Spinal cord (tissue), 10 donors: ENCODE results near the gene TBXAS1. TPM values are rescaled to one million over a fixed set of nuclear protein-coding genes. Genes with fewer than 3 reads are reported as not detected.

Source experiments
- DNase-seq, 6 donors: peaks; one replicate each; pipeline versions ENCODE4 v3.0.0 to v3.0.0-alpha.2; 2013 to 2015; ENCODE audit warnings: low spot score in 6 of 6, low read depth in 4 of 6
- H3K27ac ChIP-seq: one replicate; pipeline ENCODE4 v1.5.1; 2013; ENCODE audit warnings: low read depth, low read length, control low read depth
- H3K27me3 ChIP-seq: one replicate; pipeline ENCODE4 v1.6.1; 2013; ENCODE audit warnings: low read length; ENCODE audit not compliant: control insufficient read depth, insufficient read depth
- H3K36me3 ChIP-seq: one replicate; pipeline ENCODE4 v1.6.1; 2013; ENCODE audit warnings: low read length; ENCODE audit not compliant: control insufficient read depth, insufficient read depth
- H3K4me1 ChIP-seq: one replicate; pipeline ENCODE4 v1.6.1; 2013; ENCODE audit warnings: low read length; ENCODE audit not compliant: control insufficient read depth, insufficient read depth
- H3K4me3 ChIP-seq: one replicate; pipeline ENCODE4 v1.5.1; 2013; ENCODE audit warnings: low read depth, low read length, control low read depth
- H3K9me3 ChIP-seq: one replicate; pipeline ENCODE4 v1.6.1; 2013; ENCODE audit warnings: low read length; ENCODE audit not compliant: control insufficient read depth, insufficient read depth
- WGBS: methylation state at CpG from one replicate; pipeline ENCODE4 v1.1.5; 2013; ENCODE audit warnings: missing lambda C conversion rate; ENCODE audit not compliant: insufficient coverage; 5-methylcytosine and 5-hydroxymethylcytosine counted together
- polyA plus RNA-seq, 2 donors: library from polyadenylated mRNA; unstranded; fragments of 120-200 nt; gene quantifications; one replicate each; pipeline ENCODE4 v1.2.1, GENCODE V29; 2013; ENCODE audit not compliant: insufficient read length in 2 of 2
- total RNA-seq, 2 donors: library from RNA; depleted of rRNA in 1 of 2; stranded (reverse); fragments of 120-200 nt in 1 of 2; fragments of >200 nt in 1 of 2; gene quantifications; one replicate each; pipeline versions ENCODE4 v1.2.3 to v1.2.4, GENCODE V29; 2013 to 2014
- donor health status: healthy.

Gene TBXAS1
- total and polyA plus RNA-seq, 4 donors: 8.1 to 11.9 (median 10.3) TPM

DNA sequence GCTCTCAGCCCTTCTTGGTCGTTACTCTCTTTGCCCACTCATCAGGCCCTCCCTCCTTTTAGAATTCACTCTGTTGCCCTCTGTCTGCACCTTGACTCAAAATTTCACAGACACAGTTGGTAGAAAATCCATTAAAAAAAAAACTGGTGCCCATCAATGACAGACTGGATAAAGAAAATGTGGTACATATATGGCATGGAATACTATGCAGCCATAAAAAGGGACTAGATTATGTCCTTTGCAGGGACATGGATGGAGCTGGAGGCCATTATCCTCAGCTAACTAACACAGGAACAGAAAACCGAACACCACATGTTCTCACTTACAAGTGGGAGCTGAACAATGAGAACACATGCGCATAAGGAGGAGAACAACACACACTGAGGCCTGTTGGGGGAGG, 118.0 kb downstream of the TBXAS1 start:
- H3K27ac ChIP-seq: no peak overlapping the region
- H3K36me3 ChIP-seq: no peaks in the 10 kb centered on the region
- peaks cover 7% of the 10 kb centered on the region for H3K4me1 ChIP-seq
- H3K4me3 ChIP-seq: no peak overlapping the region
- WGBS: no CpG with 5 or more reads among the region's 3 CpGs
- no peak for DNase-seq
- no peaks in the 10 kb centered on the region for H3K27me3 ChIP-seq
- no peaks in the 10 kb centered on the region for H3K9me3 ChIP-seq

DNA sequence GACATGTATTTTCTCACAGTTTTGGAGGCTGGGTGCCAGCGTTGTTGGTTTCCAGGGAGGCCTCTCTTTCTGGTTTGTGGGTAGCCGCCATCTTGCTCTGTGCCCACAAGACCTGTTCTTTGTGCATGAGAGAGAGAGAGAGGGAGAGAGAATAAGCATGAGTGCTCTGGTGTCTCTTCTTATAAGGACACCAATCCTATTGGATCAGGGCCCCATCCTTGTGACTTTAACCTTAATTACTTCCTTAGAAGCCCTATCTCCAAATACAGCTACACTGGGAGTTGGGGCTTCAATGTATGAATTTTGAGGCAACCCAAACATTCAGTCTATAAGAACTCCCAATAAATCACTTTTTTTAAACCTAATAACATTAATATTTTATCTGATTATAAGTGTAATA, 119.1 kb downstream of the TBXAS1 start:
- Histone ChIP-seq H3K27me3 (no peaks in the 10 kb centered on the region), H3K4me3 (no peak overlapping the region), H3K27ac (no peak overlapping the region), H3K4me1 (peaks cover 7% of the 10 kb centered on the region), H3K36me3 (no peaks in the 10 kb centered on the region), H3K9me3 (no peaks in the 10 kb centered on the region)
- no peak for DNase-seq
- WGBS: no CpG with 5 or more reads among the region's 2 CpGs

GRCh38 chr7:139948587-139949335, 119.7 kb downstream of the TBXAS1 start:
- Histone ChIP-seq H3K27me3 (no peaks in the 10 kb centered on the region), H3K4me1 (peaks cover 3% of the 10 kb centered on the region), H3K36me3 (no peaks in the 10 kb centered on the region), H3K4me3 (no peak overlapping the region), H3K9me3 (no peaks in the 10 kb centered on the region), H3K27ac (no peak overlapping the region)
- WGBS: 49% methylated on average over 7 of the region's 10 CpGs
- peak in 1 of 6 donors; percentile 53 for DNase-seq

DNA sequence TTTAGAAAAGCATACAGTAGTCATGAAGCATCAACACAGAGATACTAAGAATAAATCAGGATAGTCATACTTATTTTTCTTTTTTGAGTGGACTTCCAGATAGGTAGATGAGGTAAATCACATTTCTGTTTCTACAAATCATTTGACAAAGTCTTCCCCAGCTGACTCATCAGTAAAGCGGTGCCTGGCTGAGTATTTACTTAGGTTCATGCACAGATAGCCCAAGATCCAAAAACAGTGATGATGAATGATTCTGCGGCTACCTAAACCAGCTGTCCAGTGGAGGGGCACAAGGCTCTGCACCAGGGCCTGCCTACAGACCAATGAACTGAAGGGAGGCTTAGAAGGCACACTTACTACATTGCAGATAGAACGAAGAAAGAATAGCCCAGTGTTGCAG, 120.6 kb downstream of the TBXAS1 start:
- no peak for DNase-seq
- H3K36me3 ChIP-seq: no peaks in the 10 kb centered on the region
- 87% methylated on average over 2 of the region's 3 CpGs for WGBS
- no peak overlapping the region for H3K27ac ChIP-seq
- H3K4me3 ChIP-seq: no peak overlapping the region
- H3K27me3 ChIP-seq: no peaks in the 10 kb centered on the region
- H3K9me3 ChIP-seq: no peaks in the 10 kb centered on the region
- H3K4me1 ChIP-seq: no peaks in the 10 kb centered on the region

GRCh38 chr7:139950881-139951525, 121.9 kb downstream of the TBXAS1 start:
- Histone ChIP-seq H3K4me1 (peaks cover 7% of the 10 kb centered on the region), H3K36me3 (no peaks in the 10 kb centered on the region), H3K27ac (no peak overlapping the region), H3K9me3 (no peaks in the 10 kb centered on the region), H3K4me3 (no peak overlapping the region), H3K27me3 (no peaks in the 10 kb centered on the region)
- DNase-seq: no peak
- 100% methylated on average over 5 of the region's 10 CpGs for WGBS

GRCh38 chr7:139953229-139953628, 124.2 kb downstream of the TBXAS1 start:
- no peak overlapping the region for H3K4me3 ChIP-seq
- H3K4me1 ChIP-seq: peaks cover 21% of the 10 kb centered on the region
- 44% methylated on average over 6 of the region's 7 CpGs for WGBS
- no peak overlapping the region for H3K27ac ChIP-seq
- H3K27me3 ChIP-seq: no peaks in the 10 kb centered on the region
- peak in 1 of 6 donors; percentile 79 for DNase-seq
- no peaks in the 10 kb centered on the region for H3K36me3 ChIP-seq
- no peaks in the 10 kb centered on the region for H3K9me3 ChIP-seq

GRCh38 chr7:139955109-139955820, 126.2 kb downstream of the TBXAS1 start:
- H3K36me3 ChIP-seq: no peaks in the 10 kb centered on the region
- peaks cover 21% of the 10 kb centered on the region for H3K4me1 ChIP-seq
- H3K27ac ChIP-seq: no peak overlapping the region
- 81% methylated on average over 17 of the region's 17 CpGs for WGBS
- DNase-seq: no peak
- no peak overlapping the region for H3K4me3 ChIP-seq
- no peaks in the 10 kb centered on the region for H3K9me3 ChIP-seq
- no peaks in the 10 kb centered on the region for H3K27me3 ChIP-seq

- 89% methylated on average over 9 of the region's 14 CpGs for WGBS
- DNase-seq: no peak
Measured at GRCh38 chr7:139958599-139959284, 129.7 kb downstream of the TBXAS1 start.

GRCh38 chr7:139959285-139959628, 130.2 kb downstream of the TBXAS1 start:
- no peak for DNase-seq
- H3K36me3 ChIP-seq: no peaks in the 10 kb centered on the region
- WGBS: 61% methylated on average over 4 of the region's 6 CpGs

More at GRCh38 chr7:139958599-139959284, 129.7 kb downstream of the TBXAS1 start:
- no peaks in the 10 kb centered on the region for H3K27me3 ChIP-seq
- no peak overlapping the region for H3K4me3 ChIP-seq
- H3K4me1 ChIP-seq: peaks cover 21% of the 10 kb centered on the region
- H3K9me3 ChIP-seq: no peaks in the 10 kb centered on the region
- H3K27ac ChIP-seq: no peak overlapping the region
- no peaks in the 10 kb centered on the region for H3K36me3 ChIP-seq

More at GRCh38 chr7:139959285-139959628, 130.2 kb downstream of the TBXAS1 start:
- Histone ChIP-seq H3K27me3 (no peaks in the 10 kb centered on the region), H3K27ac (no peak overlapping the region), H3K4me3 (no peak overlapping the region), H3K4me1 (peaks cover 21% of the 10 kb centered on the region), H3K9me3 (no peaks in the 10 kb centered on the region)
